GM03348 (cell line): ENCODE measurements around the gene BOD1.
A peak's percentile ranks its signal among the peaks of the same experiment; 100 is the strongest.

Experiments used
- DNase-seq: peaks from one replicate; pipeline ENCODE4 v3.0.0; 2012; ENCODE audit warnings: low spot score

BOD1 gene

GRCh38 chr5:173640156-173640804 lies 23.8 kb upstream of the BOD1 start:
- DNase-seq, result no peak

- no peak for DNase-seq
Observed at GRCh38 chr5:173638126-173639040, 21.9 kb upstream of the BOD1 start.

GRCh38 chr5:173637340-173637739 lies 20.9 kb upstream of the BOD1 start:
- DNase-seq, result no peak

GRCh38 chr5:173634465-173634983 lies 18.1 kb upstream of the BOD1 start:
- no peak for DNase-seq

GRCh38 chr5:173633304-173633703 lies 16.9 kb upstream of the BOD1 start:
- no peak for DNase-seq

- no peak for DNase-seq
Observed at GRCh38 chr5:173631478-173631877, 15.0 kb upstream of the BOD1 start.

GRCh38 chr5:173630724-173631365 lies 14.4 kb upstream of the BOD1 start:
- DNase-seq, result no peak

GRCh38 chr5:173629628-173630027 lies 13.2 kb upstream of the BOD1 start:
- DNase-seq, result no peak

- no peak for DNase-seq
Observed at GRCh38 chr5:173628501-173628900, 12.1 kb upstream of the BOD1 start.

GRCh38 chr5:173627860-173628392 lies 11.5 kb upstream of the BOD1 start:
- DNase-seq, result no peak

- DNase-seq, result no peak
Observed at GRCh38 chr5:173627271-173627670, 10.8 kb upstream of the BOD1 start.

- no peak for DNase-seq
Observed at GRCh38 chr5:173626505-173626820, 10.0 kb upstream of the BOD1 start.

- peak; percentile 16 for DNase-seq
Observed at GRCh38 chr5:173625673-173626504, 9.4 kb upstream of the BOD1 start.

- DNase-seq, result peak; percentile 31
Observed at GRCh38 chr5:173625261-173625660, 8.8 kb upstream of the BOD1 start.

- DNase-seq, result no peak
Observed at GRCh38 chr5:173624282-173624681, 7.8 kb upstream of the BOD1 start.

GRCh38 chr5:173623789-173624188 lies 7.3 kb upstream of the BOD1 start:
- no peak for DNase-seq

GRCh38 chr5:173623296-173623771 lies 6.9 kb upstream of the BOD1 start:
- DNase-seq, result no peak

GRCh38 chr5:173622183-173623047 lies 6.0 kb upstream of the BOD1 start:
- no peak for DNase-seq

- no peak for DNase-seq
Observed at GRCh38 chr5:173620784-173621183, 4.3 kb upstream of the BOD1 start.

GRCh38 chr5:173618927-173619519 lies 2.6 kb upstream of the BOD1 start:
- peak; percentile 79 for DNase-seq
